Loucy (cell line): ENCODE data around the gene DLG2.

Experiments
- H2AFZ ChIP-seq: fragments of 200-600 bp; sonication (generic); 2 replicates; pipeline ENCODE4 v1.6.0; 2016; ENCODE audit warnings: antibody characterized with exemption, mild to moderate bottlenecking, low read length, moderate library complexity
- H3F3A ChIP-seq: fragments of 200-600 bp; 2 replicates; pipeline ENCODE4 v1.6.0; 2016; ENCODE audit warnings: antibody characterized with exemption, low read depth, mild to moderate bottlenecking
- H3K27me3 ChIP-seq: fragments of 200-600 bp; sonication (generic); 2 replicates; pipeline ENCODE4 v1.6.1; 2014; ENCODE audit warnings: low read length, mild to moderate bottlenecking; ENCODE audit not compliant: insufficient read depth, poor library complexity, severe bottlenecking
- H3K36me3 ChIP-seq: fragments of 200-600 bp; sonication (generic); 2 replicates; pipeline ENCODE4 v1.6.1; 2016; ENCODE audit warnings: low read length; ENCODE audit not compliant: insufficient read depth
- H3K4me1 ChIP-seq: fragments of 200-600 bp; sonication (generic); 2 replicates; pipeline ENCODE4 v1.5.1; 2014; ENCODE audit warnings: low read length, mild to moderate bottlenecking; ENCODE audit not compliant: insufficient read depth, poor library complexity, severe bottlenecking
- H3K4me2 ChIP-seq: fragments of 200-600 bp; sonication (generic); 2 replicates; pipeline ENCODE4 v1.6.0; 2014; ENCODE audit warnings: antibody characterized with exemption, low read length, low read depth, mild to moderate bottlenecking; ENCODE audit not compliant: poor library complexity, severe bottlenecking
- H3K4me3 ChIP-seq: fragments of 200-600 bp; sonication (generic); 2 replicates; pipeline ENCODE4 v1.5.1; 2014; ENCODE audit warnings: low read length, mild to moderate bottlenecking, mixed read lengths; ENCODE audit not compliant: poor library complexity, severe bottlenecking
- H3K79me2 ChIP-seq: fragments of 200-600 bp; sonication (generic); 2 replicates; pipeline ENCODE4 v1.6.1; 2014; ENCODE audit warnings: low read length; ENCODE audit not compliant: insufficient read depth
- H3K9ac ChIP-seq: fragments of 200-600 bp; sonication (generic); 2 replicates; pipeline ENCODE4 v1.6.0; 2014; ENCODE audit warnings: mild to moderate bottlenecking, low read depth, low read length, moderate library complexity; ENCODE audit not compliant: poor library complexity, severe bottlenecking
- H3K9me2 ChIP-seq: fragments of 200-600 bp; sonication (generic); replicated peaks from 2 replicates; pipeline ENCODE4 v1.6.1; 2016; ENCODE audit warnings: low read depth, low read length, mixed read lengths
- H3K9me3 ChIP-seq: fragments of 200-600 bp; sonication (generic); 2 replicates; pipeline ENCODE4 v1.6.1; 2014; ENCODE audit warnings: mild to moderate bottlenecking, antibody characterized with exemption, low read length, low read depth; ENCODE audit not compliant: insufficient read depth
- H4K20me1 ChIP-seq: fragments of 200-600 bp; sonication (generic); 2 replicates; pipeline ENCODE4 v1.6.0; 2014; ENCODE audit warnings: antibody characterized with exemption, low read length, mild to moderate bottlenecking; ENCODE audit not compliant: insufficient read depth, poor library complexity, severe bottlenecking
- CTCF ChIP-seq: fragments of 200-600 bp; sonication (generic); conservative IDR thresholded peaks from 2 replicates; pipeline ENCODE4 v1.5.1; 2014; ENCODE audit warnings: mild to moderate bottlenecking, antibody characterized with exemption, low read length
- EZH2phosphoT487 ChIP-seq: fragments of 200-600 bp; IDR thresholded peaks from 2 replicates; pipeline ENCODE4 v1.6.1; 2018; ENCODE audit warnings: antibody characterized with exemption, mild to moderate bottlenecking, moderate library complexity, borderline replicate concordance

DLG2 gene

GRCh38 chr11:84497981-84498411, 1129.1 kb downstream of the DLG2 start:
- H3K4me3 ChIP-seq, result no peak overlapping the region
- H3K4me1 ChIP-seq, result no peaks in the 10 kb centered on the region
- H2AFZ ChIP-seq, result no peak overlapping the region
- no peaks in the 10 kb centered on the region for H3K79me2 ChIP-seq
- TF ChIP-seq CTCF, result no peak
- no peak for TF ChIP-seq EZH2phosphoT487
- H4K20me1 ChIP-seq, result no peaks in the 10 kb centered on the region
- no peaks in the 10 kb centered on the region for H3K9me2 ChIP-seq
- H3K9ac ChIP-seq, result no peak overlapping the region
- H3K36me3 ChIP-seq, result no peaks in the 10 kb centered on the region
- H3K4me2 ChIP-seq, result no peak overlapping the region
- H3F3A ChIP-seq, result no peaks in the 10 kb centered on the region
- no peaks in the 10 kb centered on the region for H3K27me3 ChIP-seq
- H3K9me3 ChIP-seq, result no peaks in the 10 kb centered on the region

- no peak overlapping the region for H3K4me2 ChIP-seq
- no peak overlapping the region for H3K9ac ChIP-seq
- no peaks in the 10 kb centered on the region for H3F3A ChIP-seq
- no peaks in the 10 kb centered on the region for H3K9me2 ChIP-seq
- H3K79me2 ChIP-seq, result no peaks in the 10 kb centered on the region
- no peaks in the 10 kb centered on the region for H3K27me3 ChIP-seq
- H3K9me3 ChIP-seq, result no peaks in the 10 kb centered on the region
- H4K20me1 ChIP-seq, result no peaks in the 10 kb centered on the region
- no peak overlapping the region for H2AFZ ChIP-seq
- H3K4me1 ChIP-seq, result no peaks in the 10 kb centered on the region
- H3K36me3 ChIP-seq, result no peaks in the 10 kb centered on the region
- TF ChIP-seq CTCF (no peak), EZH2phosphoT487 (no peak)
- no peak overlapping the region for H3K4me3 ChIP-seq
Observed at GRCh38 chr11:84497181-84497580, 1130.0 kb downstream of the DLG2 start.

GRCh38 chr11:84496122-84496521, 1131.0 kb downstream of the DLG2 start:
- no peaks in the 10 kb centered on the region for H3K9me3 ChIP-seq
- TF ChIP-seq EZH2phosphoT487 (no peak), CTCF (no peak)
- no peaks in the 10 kb centered on the region for H3K36me3 ChIP-seq
- no peak overlapping the region for H3K9ac ChIP-seq
- H3K27me3 ChIP-seq, result no peaks in the 10 kb centered on the region
- no peak overlapping the region for H3K4me2 ChIP-seq
- H3K4me1 ChIP-seq, result no peaks in the 10 kb centered on the region
- no peak overlapping the region for H2AFZ ChIP-seq
- no peaks in the 10 kb centered on the region for H4K20me1 ChIP-seq
- no peaks in the 10 kb centered on the region for H3F3A ChIP-seq
- no peaks in the 10 kb centered on the region for H3K79me2 ChIP-seq
- no peaks in the 10 kb centered on the region for H3K9me2 ChIP-seq
- H3K4me3 ChIP-seq, result no peak overlapping the region
